ENCODE data around the gene REXO1. TPM values are rescaled to one million over a fixed set of nuclear protein-coding genes. Genes with fewer than 3 reads are reported as not detected.

Gene REXO1
- total and polyA plus RNA-seq, 7 donors: 13.5 to 35.2 (median 20.3) TPM

DNA sequence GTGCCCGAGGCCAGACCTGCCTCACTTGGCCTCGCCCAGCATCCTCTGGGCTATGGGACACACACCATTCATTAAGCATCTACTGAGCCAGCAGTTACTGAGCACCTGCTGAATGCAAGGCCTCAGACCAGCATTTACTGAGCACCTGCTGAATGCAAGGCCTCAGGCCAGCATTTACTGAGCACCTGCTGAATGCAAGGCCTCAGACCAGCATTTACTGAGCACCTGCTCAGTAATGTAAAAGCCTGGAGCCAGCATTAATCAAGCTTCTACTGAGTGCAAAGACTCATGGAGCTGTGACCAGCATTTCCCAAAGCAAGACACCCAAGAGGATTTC is 39.9 kb downstream of the REXO1 start:
- no peak for DNase-seq
- no peak for ATAC-seq
- H3K9me3 ChIP-seq: no peaks in the 10 kb centered on the region
- 69 to 93% (median 80%) methylated on average over 2 of the region's 2 CpGs for WGBS, 3 donors
- TF ChIP-seq, protein P1, sequence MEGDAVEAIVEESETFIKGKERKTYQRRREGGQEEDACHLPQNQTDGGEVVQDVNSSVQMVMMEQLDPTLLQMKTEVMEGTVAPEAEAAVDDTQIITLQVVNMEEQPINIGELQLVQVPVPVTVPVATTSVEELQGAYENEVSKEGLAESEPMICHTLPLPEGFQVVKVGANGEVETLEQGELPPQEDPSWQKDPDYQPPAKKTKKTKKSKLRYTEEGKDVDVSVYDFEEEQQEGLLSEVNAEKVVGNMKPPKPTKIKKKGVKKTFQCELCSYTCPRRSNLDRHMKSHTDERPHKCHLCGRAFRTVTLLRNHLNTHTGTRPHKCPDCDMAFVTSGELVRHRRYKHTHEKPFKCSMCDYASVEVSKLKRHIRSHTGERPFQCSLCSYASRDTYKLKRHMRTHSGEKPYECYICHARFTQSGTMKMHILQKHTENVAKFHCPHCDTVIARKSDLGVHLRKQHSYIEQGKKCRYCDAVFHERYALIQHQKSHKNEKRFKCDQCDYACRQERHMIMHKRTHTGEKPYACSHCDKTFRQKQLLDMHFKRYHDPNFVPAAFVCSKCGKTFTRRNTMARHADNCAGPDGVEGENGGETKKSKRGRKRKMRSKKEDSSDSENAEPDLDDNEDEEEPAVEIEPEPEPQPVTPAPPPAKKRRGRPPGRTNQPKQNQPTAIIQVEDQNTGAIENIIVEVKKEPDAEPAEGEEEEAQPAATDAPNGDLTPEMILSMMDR (IDR thresholded peaks at IDR 0.05): no peak
- H3K4me1 ChIP-seq: peaks cover 5% of the 10 kb centered on the region
- intact Hi-C loops (cut with DNase I): no loop called here
- H3K4me3 ChIP-seq: no peak overlapping the region
- no peaks in the 10 kb centered on the region for H3K27me3 ChIP-seq (ENCODE audit: insufficient read depth in 3 of 3, low read length in 2 of 3)
- H3K27ac ChIP-seq: no peak overlapping the region
- H3K36me3 ChIP-seq (ENCODE audit: insufficient read depth in 1 of 2, low read depth in 1 of 2): no peaks in the 10 kb centered on the region

DNA sequence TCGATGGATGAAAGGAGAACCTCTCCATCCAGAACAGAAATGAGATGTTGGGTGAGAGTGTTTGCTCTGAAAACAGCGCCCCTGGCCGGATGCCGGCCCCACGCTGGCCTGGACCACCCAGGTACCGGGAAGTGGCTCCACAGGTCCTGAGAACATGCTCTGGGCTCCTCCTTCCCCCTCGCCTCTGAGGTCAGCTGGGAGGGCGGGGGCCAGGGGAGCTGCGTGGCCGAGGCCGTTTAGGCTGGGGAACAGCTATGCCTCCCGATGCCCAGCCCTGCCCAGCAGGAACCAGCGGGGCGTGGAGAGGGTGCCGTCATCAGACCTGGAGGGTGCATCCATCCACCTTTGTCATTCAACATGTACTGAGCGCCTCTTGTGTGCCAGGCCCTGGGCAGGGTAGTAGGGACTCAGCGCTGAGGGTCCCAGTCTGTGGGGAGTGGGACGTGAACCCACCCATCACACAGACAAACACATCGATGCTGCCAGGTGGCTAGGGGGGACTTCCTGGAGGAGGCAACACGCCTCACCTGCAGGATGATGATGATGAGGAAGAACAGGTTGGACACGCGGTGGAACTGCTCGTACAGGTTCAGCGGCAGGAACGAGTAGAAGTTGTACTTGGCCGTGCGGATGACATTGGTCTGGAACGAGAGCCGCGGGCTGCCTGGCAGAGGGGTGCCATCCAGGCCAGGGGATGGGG is 40.4 kb downstream of the REXO1 start:
- H3K27me3 ChIP-seq (ENCODE audit: insufficient read depth in 3 of 3, low read length in 2 of 3): peaks cover 0 to 2% (median 0%) of the 10 kb centered on the region in 3 donors
- intact Hi-C loops (cut with DNase I): no loop called here
- peak in 1 of 2 donors; percentile 48 for DNase-seq
- ATAC-seq: no peak
- H3K9me3 ChIP-seq: no peaks in the 10 kb centered on the region
- TF ChIP-seq, protein P1 (IDR thresholded peaks at IDR 0.05): no peak
- peaks cover 5% of the 10 kb centered on the region for H3K4me1 ChIP-seq
- 61 to 69% (median 64%) methylated on average over 30 of the region's 30 CpGs for WGBS, 3 donors
- H3K4me3 ChIP-seq: no peak overlapping the region
- no peaks in the 10 kb centered on the region for H3K36me3 ChIP-seq (ENCODE audit: insufficient read depth in 1 of 2, low read depth in 1 of 2)
- H3K27ac ChIP-seq: no peak overlapping the region

DNA sequence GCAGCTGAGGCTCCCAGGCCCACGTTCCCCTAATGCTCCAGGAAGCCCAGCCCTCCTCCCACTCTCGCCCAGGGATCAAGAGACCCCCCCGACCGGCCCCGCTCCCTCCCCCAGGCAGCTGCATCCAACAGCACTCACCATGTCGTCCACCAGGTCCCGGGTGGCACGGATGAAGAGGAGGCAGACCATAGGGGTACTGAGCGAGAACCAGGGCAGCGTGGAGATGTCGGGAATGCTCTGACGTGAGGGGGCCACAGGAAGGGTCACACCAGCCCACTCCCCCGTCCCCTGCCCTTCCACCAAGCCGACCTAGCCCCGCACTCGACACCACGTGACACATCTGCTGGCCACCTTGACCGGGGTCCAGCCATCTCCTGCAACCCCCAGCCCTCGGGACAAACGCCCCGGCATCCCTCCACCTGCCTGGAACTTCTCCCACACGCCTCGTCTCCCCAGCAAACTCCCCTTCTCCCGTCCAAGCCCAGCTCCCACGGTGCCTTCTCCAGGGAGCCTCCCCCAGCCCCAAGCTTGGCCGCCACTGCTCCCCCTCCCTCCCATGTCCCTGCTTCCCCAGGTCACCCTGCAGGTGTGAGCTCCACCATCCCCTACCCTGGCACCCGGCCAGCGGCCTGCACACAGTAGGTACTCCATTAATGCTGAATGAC is 41.1 kb downstream of the REXO1 start:
- intact Hi-C loops (cut with DNase I): no loop called here
- Histone ChIP-seq H3K9me3 (no peaks in the 10 kb centered on the region), H3K36me3 (ENCODE audit: insufficient read depth in 1 of 2, low read depth in 1 of 2) (no peaks in the 10 kb centered on the region), H3K27me3 (ENCODE audit: insufficient read depth in 3 of 3, low read length in 2 of 3) (peaks cover 0 to 2% (median 0%) of the 10 kb centered on the region in 3 donors), H3K4me1 (peaks cover 5% of the 10 kb centered on the region), H3K27ac (no peak overlapping the region), H3K4me3 (no peak overlapping the region)
- DNase-seq: peak in 1 of 2 donors; percentile 39
- WGBS, 3 donors: 43 to 50% (median 46%) methylated on average over 27 to 28 of the region's 28 CpGs
- TF ChIP-seq, protein P1 (IDR thresholded peaks at IDR 0.05): no peak
- no peak for ATAC-seq

DNA sequence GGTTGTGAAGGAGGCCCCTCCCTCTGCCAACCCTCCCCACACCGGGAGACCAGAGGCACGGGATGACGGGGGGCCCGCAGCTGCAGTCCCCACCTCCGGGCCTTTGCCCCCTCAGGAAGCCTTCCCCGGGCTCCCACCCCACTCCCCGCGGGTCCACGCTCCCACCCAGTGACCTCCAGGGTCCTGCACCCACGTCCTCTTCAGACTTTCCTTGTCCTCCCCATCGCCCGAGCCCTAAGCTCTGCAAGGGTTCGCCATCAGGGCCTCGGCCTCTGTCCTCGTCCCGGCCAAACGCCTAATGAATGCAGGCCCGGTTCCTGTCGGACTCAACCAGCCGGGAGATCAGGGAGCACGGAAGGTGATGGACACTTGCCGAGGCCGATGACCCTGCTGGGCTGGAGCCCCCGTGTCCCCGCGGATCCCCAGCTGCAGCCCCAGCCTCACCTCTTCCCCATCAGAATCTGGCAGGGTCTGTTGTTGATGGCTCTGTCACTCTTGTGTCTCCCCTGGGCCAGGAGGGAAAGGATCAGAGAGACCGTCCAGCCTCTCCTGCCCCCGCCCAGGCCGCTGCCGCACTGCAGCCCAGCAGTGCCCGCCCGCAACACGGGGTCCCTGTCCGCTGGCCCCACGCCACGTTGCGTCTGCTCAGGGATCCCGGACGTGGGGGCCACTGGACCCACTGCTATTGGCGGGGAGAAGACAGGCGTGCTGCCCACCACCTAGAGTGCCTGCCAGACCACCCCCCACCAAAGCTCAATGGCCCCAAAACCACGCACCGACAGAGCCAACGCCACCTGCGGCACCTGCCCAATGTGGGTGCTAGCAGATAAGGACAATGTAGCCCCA is 41.9 kb downstream of the REXO1 start:
- intact Hi-C loops (cut with DNase I): no loop called here
- peak in 1 of 2 donors; percentile 49 for DNase-seq
- WGBS, 3 donors: 62 to 71% (median 68%) methylated on average over 38 to 45 of the region's 45 CpGs

More for the DNA sequence above, 41.9 kb downstream of the REXO1 start:
- Histone ChIP-seq H3K36me3 (ENCODE audit: insufficient read depth in 1 of 2, low read depth in 1 of 2) (no peaks in the 10 kb centered on the region), H3K9me3 (no peaks in the 10 kb centered on the region), H3K4me1 (no peaks in the 10 kb centered on the region), H3K27ac (no peak overlapping the region), H3K27me3 (ENCODE audit: insufficient read depth in 3 of 3, low read length in 2 of 3) (peaks cover 0 to 2% (median 0%) of the 10 kb centered on the region in 3 donors), H3K4me3 (no peak overlapping the region)
- TF ChIP-seq, protein P1 (IDR thresholded peaks at IDR 0.05): no peak
- no peak for ATAC-seq

All from psoas muscle (tissue), 8 donors.